ENCODE data around the gene ADGRE1.

DNA sequence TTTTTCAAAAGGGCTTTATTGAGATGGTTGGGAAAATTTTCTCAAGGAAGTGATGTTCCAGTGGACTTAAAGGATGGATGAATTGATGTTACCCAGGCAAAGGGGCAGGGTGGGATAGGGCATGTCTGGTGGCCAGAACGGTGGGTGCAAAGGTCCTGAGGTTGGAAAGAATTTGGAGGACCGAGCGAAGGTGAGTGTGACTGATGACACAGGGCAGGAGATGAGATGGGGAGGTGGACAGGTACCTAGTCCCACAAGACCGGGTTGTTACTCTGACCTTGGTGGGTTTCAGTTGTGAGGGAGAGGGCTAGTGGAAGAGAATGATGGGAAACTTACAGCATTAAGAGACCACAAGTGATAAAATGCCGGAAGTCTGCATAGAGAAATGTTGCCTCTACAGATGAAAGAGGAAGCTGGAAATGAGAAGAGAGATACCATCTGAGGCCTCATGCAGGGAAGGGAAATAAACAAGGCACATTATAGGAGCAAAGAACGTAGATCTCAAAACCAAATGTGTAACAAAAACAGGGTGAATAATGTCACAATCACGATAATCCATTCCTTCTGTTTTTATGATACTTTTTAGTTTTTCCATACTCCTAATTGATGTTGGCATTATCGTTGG is 4.5 kb downstream of the ADGRE1 start:
- TF ChIP-seq, protein P1, sequence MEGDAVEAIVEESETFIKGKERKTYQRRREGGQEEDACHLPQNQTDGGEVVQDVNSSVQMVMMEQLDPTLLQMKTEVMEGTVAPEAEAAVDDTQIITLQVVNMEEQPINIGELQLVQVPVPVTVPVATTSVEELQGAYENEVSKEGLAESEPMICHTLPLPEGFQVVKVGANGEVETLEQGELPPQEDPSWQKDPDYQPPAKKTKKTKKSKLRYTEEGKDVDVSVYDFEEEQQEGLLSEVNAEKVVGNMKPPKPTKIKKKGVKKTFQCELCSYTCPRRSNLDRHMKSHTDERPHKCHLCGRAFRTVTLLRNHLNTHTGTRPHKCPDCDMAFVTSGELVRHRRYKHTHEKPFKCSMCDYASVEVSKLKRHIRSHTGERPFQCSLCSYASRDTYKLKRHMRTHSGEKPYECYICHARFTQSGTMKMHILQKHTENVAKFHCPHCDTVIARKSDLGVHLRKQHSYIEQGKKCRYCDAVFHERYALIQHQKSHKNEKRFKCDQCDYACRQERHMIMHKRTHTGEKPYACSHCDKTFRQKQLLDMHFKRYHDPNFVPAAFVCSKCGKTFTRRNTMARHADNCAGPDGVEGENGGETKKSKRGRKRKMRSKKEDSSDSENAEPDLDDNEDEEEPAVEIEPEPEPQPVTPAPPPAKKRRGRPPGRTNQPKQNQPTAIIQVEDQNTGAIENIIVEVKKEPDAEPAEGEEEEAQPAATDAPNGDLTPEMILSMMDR (IDR thresholded peaks at IDR 0.05), result no peak
- TF ChIP-seq EZH2 (IDR thresholded peaks at IDR 0.05), result no peak
- no peak for TF ChIP-seq EZH2phosphoT487 (IDR thresholded peaks at IDR 0.05)

All from neural progenitor cell (in vitro differentiated cells).